Spleen (tissue), 11 donors: ENCODE measurements around the gene IDH2. TPM values are rescaled to one million over a fixed set of nuclear protein-coding genes. Genes with fewer than 3 reads are reported as not detected.

Experiments used
- DNase-seq: peaks from one replicate; pipeline ENCODE4 v3.0.0-alpha.2; 2020
- H3K27ac ChIP-seq, 8 donors: fragments of 200-600 bp; sonication (generic) in 7 of 8; 1 replicate in 4 of 8; 2 replicates in 4 of 8; pipeline versions ENCODE4 v1.5.0 to v1.8.0; 2016 to 2021; ENCODE audit warnings: inconsistent platforms in 4 of 8, mild to moderate bottlenecking in 4 of 8, moderate library complexity in 1 of 8
- H3K27me3 ChIP-seq, 7 donors: fragments of 200-600 bp; sonication (generic) in 6 of 7; replicated peaks in 1 of 7; 1 replicate in 4 of 7; 2 replicates in 3 of 7; pipeline versions ENCODE4 v1.5.0 to v1.8.0; 2016 to 2021; ENCODE audit warnings: inconsistent platforms in 3 of 7, mild to moderate bottlenecking in 1 of 7
- H3K36me3 ChIP-seq, 6 donors: fragments of 200-600 bp; sonication (generic) in 5 of 6; 1 replicate in 4 of 6; 2 replicates in 2 of 6; pipeline versions ENCODE4 v1.5.0 to v1.8.0; 2016 to 2021; ENCODE audit warnings: inconsistent platforms in 2 of 6
- H3K4me1 ChIP-seq, 6 donors: fragments of 200-600 bp; sonication (generic) in 5 of 6; 1 replicate in 3 of 6; 2 replicates in 3 of 6; pipeline versions ENCODE4 v1.5.0 to v1.8.0; 2016 to 2021; ENCODE audit warnings: inconsistent platforms in 3 of 6
- H3K4me3 ChIP-seq, 8 donors: fragments of 200-600 bp; sonication (generic) in 7 of 8; 1 replicate in 4 of 8; 2 replicates in 4 of 8; pipeline versions ENCODE4 v1.5.0 to v1.8.0; 2016 to 2021; ENCODE audit warnings: inconsistent platforms in 4 of 8, mild to moderate bottlenecking in 4 of 8, moderate library complexity in 2 of 8
- H3K9me3 ChIP-seq, 8 donors: fragments of 200-600 bp; sonication (generic) in 7 of 8; 1 replicate in 4 of 8; 2 replicates in 4 of 8; pipeline versions ENCODE4 v1.5.0 to v1.8.0; 2016 to 2021; ENCODE audit warnings: inconsistent platforms in 4 of 8
- CTCF ChIP-seq, 11 experiments: fragments of 200-600 bp in 7 of 11; fragments of 450-650 bp in 4 of 11; sonication (generic) in 4 of 11; IDR thresholded peaks in 8 of 11; conservative IDR thresholded peaks in 3 of 11; 1 replicate in 7 of 11; 2 replicates in 4 of 11; pipeline versions ENCODE4 v1.4.0 to v1.8.0; 2016 to 2021; ENCODE audit warnings: antibody characterized with exemption in 11 of 11, inconsistent platforms in 4 of 11, mild to moderate bottlenecking in 1 of 11
- POLR2A ChIP-seq, 3 donors: fragments of 450-650 bp; IDR thresholded peaks; one replicate each; pipeline ENCODE4 v1.5.1; 2017; ENCODE audit warnings: antibody characterized with exemption in 3 of 3, mild to moderate bottlenecking in 1 of 3
- POLR2AphosphoS5 ChIP-seq, 3 donors: sonication (generic); formaldehyde crosslinking; IDR thresholded peaks; one replicate each; pipeline ENCODE4 v1.5.1; 2017; ENCODE audit warnings: antibody characterized with exemption in 3 of 3
- WGBS, 5 donors: extraction: QIAGEN DNeasy Blood & Tissue Kit in 3 of 5; methylation state at CpG; one replicate each; pipeline versions ENCODE4 v1.1.5 to v1.1.7; 2013 to 2018; 5-methylcytosine and 5-hydroxymethylcytosine counted together
- intact Hi-C: fragments of 100-400 bp; cut with DNase I; formaldehyde crosslinking; loops from one replicate; pipeline ENCODE4 v1.15.0; 2023; ENCODE audit warnings: low total_unique reads
- polyA plus RNA-seq, 3 donors: library from polyadenylated mRNA; stranded (reverse); fragments of 200-250 nt; gene quantifications; one replicate each; pipeline ENCODE4 v1.2.1, GENCODE V29; 2013
- total RNA-seq, 7 donors: library from RNA; depleted of rRNA in 3 of 7; stranded (reverse); fragments of >200 nt in 3 of 7; fragmentation: NEBNext Ultra II Directional in 4 of 7; extraction: Animal tissue kit (Norgen Biotek cat#: 25700) in 4 of 7; gene quantifications; one replicate each; pipeline versions ENCODE4 v1.1.0 to v1.2.1, GENCODE V29; 2016 to 2021
- donor health status: healthy with polysubstance abuse.
- donor health status: DM: no; HTN: no; CAD: no; lungs with moderate emphysema.
- donor health status: DM: no; HTN: no; CAD: no.
- donor health status: Bipolar disorder and iron deficiency.
- donor health status: healthy.
- donor health status: DM: no; HTN: no; CAD: no.
- donor health status: DM: yes; HTN: yes; CAD: no.

IDH2 gene
- total and polyA plus RNA-seq, 10 donors = 36.4 to 70.9 (median 53.0) TPM

- intact Hi-C loops = no loop called here
- Histone ChIP-seq H3K9me3 (no peaks in the 10 kb centered on the region), H3K4me1 (peaks cover 6 to 25% (median 18%) of the 10 kb centered on the region in 6 donors), H3K4me3 (no peak overlapping the region), H3K27me3 (no peaks in the 10 kb centered on the region), H3K27ac (no peak overlapping the region), H3K36me3 (no peaks in the 10 kb centered on the region)
- DNase-seq = peak; percentile 48
- WGBS, 5 donors = 87 to 94% (median 89%) methylated on average over 7 of the region's 7 CpGs
- no peak for TF ChIP-seq POLR2AphosphoS5 (IDR thresholded peaks at IDR 0.05)
- TF ChIP-seq CTCF (IDR thresholded peaks at IDR 0.05 in 8 of 11, conservative IDR thresholded peaks at IDR 0.05 in 3 of 11) = no peak
- TF ChIP-seq POLR2A (IDR thresholded peaks at IDR 0.05) = no peak
These were observed 3.3 kb upstream of the IDH2 start for GRCh38 chr15:90105521-90105920.

GRCh38 chr15:90104551-90104950, 2.3 kb upstream of the IDH2 start:
- no peaks in the 10 kb centered on the region for H3K9me3 ChIP-seq
- intact Hi-C loops = no loop called here
- H3K4me3 ChIP-seq = no peak overlapping the region
- peak; percentile 51 for DNase-seq
- WGBS, 5 donors = 82 to 92% (median 85%) methylated on average over 4 of the region's 4 CpGs
- TF ChIP-seq POLR2AphosphoS5 (IDR thresholded peaks at IDR 0.05) = no peak
- no peak for TF ChIP-seq CTCF (IDR thresholded peaks at IDR 0.05 in 8 of 11, conservative IDR thresholded peaks at IDR 0.05 in 3 of 11)
- TF ChIP-seq POLR2A (IDR thresholded peaks at IDR 0.05) = no peak
- H3K4me1 ChIP-seq = peaks cover 13 to 34% (median 28%) of the 10 kb centered on the region in 6 donors
- no peaks in the 10 kb centered on the region for H3K36me3 ChIP-seq
- no peak overlapping the region for H3K27ac ChIP-seq
- H3K27me3 ChIP-seq = no peaks in the 10 kb centered on the region

DNA sequence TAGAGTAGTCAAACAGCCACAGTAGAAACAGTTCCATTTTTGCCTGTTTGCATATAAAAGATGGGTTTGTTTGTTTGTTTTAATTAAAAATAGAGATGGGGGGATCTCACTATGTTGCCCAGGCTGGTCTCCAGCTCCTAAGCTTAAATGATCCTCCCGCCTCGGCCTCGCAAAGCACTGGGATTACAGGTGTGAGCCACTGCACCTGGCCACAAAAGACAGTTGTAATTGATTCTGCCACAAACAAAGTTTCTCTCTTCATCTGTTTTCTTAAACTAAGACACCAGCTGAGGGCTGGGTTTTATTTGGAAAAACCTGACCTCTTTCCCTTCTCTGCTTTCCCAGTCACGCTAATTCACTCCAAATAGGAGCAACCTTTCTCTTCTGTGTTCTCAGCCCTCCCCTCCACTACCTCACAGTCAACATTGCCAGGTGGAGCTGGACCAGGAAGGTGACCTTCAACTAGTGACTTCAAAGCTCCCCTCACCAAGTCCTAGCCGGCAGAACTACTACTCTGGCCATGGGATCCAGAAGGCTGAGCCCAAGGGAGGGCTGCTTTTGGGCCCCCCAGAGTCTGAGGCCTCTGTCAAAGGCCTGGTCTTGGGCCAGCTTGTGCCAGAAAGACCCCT, 1.5 kb upstream of the IDH2 start:
- no peaks in the 10 kb centered on the region for H3K27me3 ChIP-seq
- no peak overlapping the region for H3K4me3 ChIP-seq
- 92 to 100% (median 97%) methylated on average over 5 of the region's 5 CpGs for WGBS, 5 donors
- intact Hi-C loops = no loop called here
- H3K36me3 ChIP-seq = no peaks in the 10 kb centered on the region
- H3K4me1 ChIP-seq = peaks cover 16 to 42% (median 35%) of the 10 kb centered on the region in 6 donors
- H3K27ac ChIP-seq = no peak overlapping the region
- H3K9me3 ChIP-seq = no peaks in the 10 kb centered on the region
- DNase-seq = peak; percentile 33
- no peak for TF ChIP-seq CTCF (IDR thresholded peaks at IDR 0.05 in 8 of 11, conservative IDR thresholded peaks at IDR 0.05 in 3 of 11)
- TF ChIP-seq POLR2A (IDR thresholded peaks at IDR 0.05) = no peak
- no peak for TF ChIP-seq POLR2AphosphoS5 (IDR thresholded peaks at IDR 0.05)

GRCh38 chr15:90101130-90101968, 919 bp downstream of the IDH2 start:
- Histone ChIP-seq H3K4me3 (peak overlapping the region; percentile 85 to 98 (median 92)), H3K36me3 (no peaks in the 10 kb centered on the region), H3K27ac (peak overlapping the region; percentile 85 to 96 (median 94)), H3K9me3 (no peaks in the 10 kb centered on the region), H3K27me3 (no peaks in the 10 kb centered on the region), H3K4me1 (peaks cover 36 to 66% (median 59%) of the 10 kb centered on the region in 6 donors)
- WGBS, 5 donors = 7 to 13% (median 9%) methylated on average over 25 to 40 of the region's 40 CpGs
- DNase-seq = peak; percentile 91
- no peak for TF ChIP-seq CTCF (IDR thresholded peaks at IDR 0.05 in 8 of 11, conservative IDR thresholded peaks at IDR 0.05 in 3 of 11)
- TF ChIP-seq POLR2AphosphoS5 (IDR thresholded peaks at IDR 0.05) = no peak
- intact Hi-C loops = no loop called here
